Measurements from ENCODE around the gene CCDC146. TPM values are rescaled to one million over a fixed set of nuclear protein-coding genes. Genes with fewer than 3 reads are reported as not detected.

The CCDC146 gene
- total RNA-seq, 1 experiment from 2014 or later, result 0.72 TPM

DNA sequence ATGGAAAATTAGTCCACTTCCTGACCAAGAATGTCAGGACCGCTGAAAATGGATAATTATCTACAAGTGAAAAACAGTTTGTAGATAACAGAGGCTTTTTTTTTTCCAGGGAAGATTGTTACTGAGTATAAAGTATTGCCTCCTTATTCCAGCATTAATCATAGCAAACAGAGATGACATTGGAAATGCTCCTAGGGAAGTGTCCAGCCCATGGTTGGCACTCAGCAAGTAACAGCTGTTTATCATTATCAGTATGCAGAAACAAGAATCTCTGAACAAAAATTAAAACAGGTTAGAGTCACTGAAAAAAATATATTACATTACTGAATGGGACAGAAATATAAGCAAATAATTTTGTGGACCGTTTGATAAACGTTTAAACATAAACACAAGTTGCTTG lies 62.6 kb downstream of the CCDC146 start:
- Histone ChIP-seq H2AK5ac (ENCODE audit: insufficient read length, low read length) (no peak overlapping the region), H2BK20ac (ENCODE audit: low read depth, low read length, poor library complexity, severe bottlenecking) (no peak overlapping the region), H3K9me3 (ENCODE audit: control insufficient read depth, low read depth, low read length) (no peaks in the 10 kb centered on the region), H3K79me2 (ENCODE audit: insufficient read depth, low read length) (no peaks in the 10 kb centered on the region), H3K9ac (ENCODE audit: extremely low read depth, insufficient read length, low read length) (no peak overlapping the region), H3K23ac (ENCODE audit: insufficient read length, low read depth, low read length) (no peak overlapping the region), H3K4me2 (ENCODE audit: insufficient read depth, insufficient read length, low read length) (no peak overlapping the region), H4K5ac (ENCODE audit: insufficient read length, low read depth, low read length) (no peak overlapping the region), H3K4me1 (ENCODE audit: insufficient read depth, low read length) (no peaks in the 10 kb centered on the region), H3T11ph (ENCODE audit: low read length) (no peak overlapping the region), H3K56ac (ENCODE audit: insufficient read length, low read depth, low read length) (no peak overlapping the region), H3K27me3 (ENCODE audit: insufficient read depth, low read length) (no peaks in the 10 kb centered on the region), H3K18ac (ENCODE audit: insufficient read length, low read depth, low read length) (no peak overlapping the region), H3K4ac (ENCODE audit: low read depth, low read length) (no peak overlapping the region), H4K20me1 (ENCODE audit: control insufficient read depth, insufficient read depth, insufficient read length) (no peaks in the 10 kb centered on the region), H2BK5ac (ENCODE audit: insufficient read length, low read length) (no peak overlapping the region), H3K14ac (ENCODE audit: insufficient read depth, low read length) (no peak overlapping the region), H4K8ac (replicated peaks; ENCODE audit: insufficient read length, low read depth, low read length) (no peak overlapping the region), H3K23me2 (ENCODE audit: insufficient read length, low read depth, low read length, poor library complexity, severe bottlenecking) (no peaks in the 10 kb centered on the region), H3K27ac (ENCODE audit: insufficient read length, low read depth, low read length) (no peak overlapping the region), H2BK12ac (ENCODE audit: insufficient read length, low read depth, low read length) (no peak overlapping the region), H3K79me1 (ENCODE audit: insufficient read depth, low read depth, low read length, poor library complexity, severe bottlenecking) (no peaks in the 10 kb centered on the region), H2AFZ (ENCODE audit: low read length) (no peak overlapping the region), H4K91ac (ENCODE audit: insufficient read length, low read depth, low read length) (no peak overlapping the region), H2BK15ac (ENCODE audit: low read depth, low read length) (no peak overlapping the region), H2BK120ac (ENCODE audit: low read depth, low read length, poor library complexity, severe bottlenecking) (no peak overlapping the region)
- H3K9me3 Mint-ChIP-seq, result no peaks in the 10 kb centered on the region
- H3K27me3 Mint-ChIP-seq (ENCODE audit: low read depth), result no peaks in the 10 kb centered on the region
- TF ChIP-seq CTCF (conservative IDR thresholded peaks at IDR 0.05), result no peak
- no peak overlapping the region for H3K4me3 Mint-ChIP-seq
- no peak for DNase-seq
- no peak overlapping the region for H3K27ac Mint-ChIP-seq
- no peaks in the 10 kb centered on the region for H3K36me3 Mint-ChIP-seq (ENCODE audit: insufficient read depth in 1 of 3, low read depth in 3 of 3)
- no CpG with 5 or more reads among the region's 3 CpGs for WGBS (ENCODE audit: extremely low coverage, insufficient read length, low lambda C conversion rate)
- H3K4me1 Mint-ChIP-seq, result no peaks in the 10 kb centered on the region

Measured in H9 (cell line).